ENCODE measurements around the gene RAB11B.
A peak's percentile ranks its signal among the peaks of the same experiment; 100 is the strongest.
"Not testable (repeated sequence)": the region's sequence is repeated elsewhere in the genome, so short reads cannot be mapped to it uniquely, and the experiment has no call there.

Gene RAB11B

DNA sequence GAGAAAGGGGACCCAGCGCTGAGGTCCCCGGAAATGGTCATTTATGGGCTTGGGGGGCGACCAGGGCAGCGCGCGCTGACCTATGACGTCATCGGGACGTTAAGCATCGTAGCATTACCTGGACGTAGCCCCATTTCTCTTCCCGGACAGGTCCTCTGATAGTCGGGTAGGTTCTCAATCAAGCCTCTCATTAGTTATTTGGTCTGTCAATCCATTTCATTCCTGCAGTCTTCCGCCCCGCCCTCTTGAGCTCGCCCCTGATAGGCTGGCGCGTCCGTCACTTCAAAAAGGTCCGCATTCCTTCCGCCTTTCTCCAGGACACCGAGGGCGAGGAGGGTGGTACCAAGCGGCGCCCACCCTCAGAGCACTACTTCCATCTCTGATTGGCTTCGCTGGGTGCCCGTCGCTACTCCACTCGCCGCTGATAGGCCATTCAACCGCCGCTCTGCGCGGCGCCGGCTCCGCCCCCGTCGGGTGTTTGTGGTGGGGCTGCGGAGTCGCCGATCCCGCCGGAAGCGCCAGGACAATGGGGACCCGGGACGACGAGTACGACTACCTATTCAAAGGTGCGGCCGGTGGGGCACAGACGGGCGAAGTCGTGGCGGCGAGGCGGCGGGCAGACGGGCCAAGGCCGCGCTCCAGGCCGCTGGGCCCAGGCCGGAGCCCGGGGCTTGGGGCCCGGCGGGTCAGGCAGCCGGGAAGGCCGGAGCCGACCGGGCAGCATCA, at the start of gene RAB11B:
Gene RAB11B (plus strand): TSS at position 470 of the 726 bp plus-strand sequence. CDS start 57 bp downstream, at position 527.
- peak; percentile 96 for DNase-seq (ENCODE audit: low spot score)

GRCh38 chr19:8341504-8341903, 48.7 kb upstream of the RAB11B start:
- DNase-seq (ENCODE audit: low spot score) = not testable (repeated sequence)

- no peak for DNase-seq (ENCODE audit: low spot score)
Measured at GRCh38 chr19:8342316-8342683, 47.9 kb upstream of the RAB11B start.

DNA sequence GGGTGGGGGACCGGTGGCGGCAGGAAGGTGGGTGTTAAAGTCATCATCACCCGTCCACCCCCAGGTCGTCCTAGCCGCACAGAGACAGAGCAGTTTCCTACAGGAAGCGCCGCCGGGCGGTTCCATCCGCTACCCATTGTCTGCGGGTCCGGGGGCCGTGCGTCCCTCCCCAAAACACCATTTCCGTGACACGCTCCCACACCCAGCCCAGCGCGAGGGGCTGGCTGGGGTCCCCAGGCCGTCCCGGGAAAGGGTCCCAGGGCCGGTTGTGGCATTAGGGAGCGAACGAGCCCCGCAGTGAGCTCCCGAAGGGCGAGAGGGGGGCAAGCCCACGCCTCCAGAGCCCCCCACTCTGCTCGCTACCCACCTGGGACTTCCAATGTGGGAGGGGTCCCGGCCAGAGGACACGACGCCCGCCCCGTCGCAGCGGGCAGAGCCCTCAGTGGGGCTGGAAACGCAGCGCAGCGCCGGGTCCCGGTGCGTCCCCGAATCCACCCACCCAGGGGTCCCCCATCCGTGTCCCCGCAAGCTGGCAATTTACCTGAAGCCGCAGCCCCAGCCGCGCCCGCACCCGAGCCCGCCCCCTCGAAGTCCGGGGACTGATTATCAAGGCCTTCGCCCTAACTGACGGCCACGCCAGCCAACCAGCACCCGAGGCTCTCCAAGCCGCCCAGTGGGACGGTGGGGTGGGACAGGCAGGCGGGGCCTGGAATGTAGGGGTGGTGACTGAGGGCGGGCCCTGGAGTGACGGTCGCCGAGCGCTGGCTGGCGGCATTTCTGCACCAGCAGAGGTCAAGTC, 47.3 kb upstream of the RAB11B start, which contains the start of gene KANK3:
Gene KANK3 (minus strand): TSS at position 579 of the 799 bp plus-strand sequence. CDS start 5,434 bp downstream, outside the sequence.
- peak; percentile 97 for DNase-seq (ENCODE audit: low spot score)

DNA sequence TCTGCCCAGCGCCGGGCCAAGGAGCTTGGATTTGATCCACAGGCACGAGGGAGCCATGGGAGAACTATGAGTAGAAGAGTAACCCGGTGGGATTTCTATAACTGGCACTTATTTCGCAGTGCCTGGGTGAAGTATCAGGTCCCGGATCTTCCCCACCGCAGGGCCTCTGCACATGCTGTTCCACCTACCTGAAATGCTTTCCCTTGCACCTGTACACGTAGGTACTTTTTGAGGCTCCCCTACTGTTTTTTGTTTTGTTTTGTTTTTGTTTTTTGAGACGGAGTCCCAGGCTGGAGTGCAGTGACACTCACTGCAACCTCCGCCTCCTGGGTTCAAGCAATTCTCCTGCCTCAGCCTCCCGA, 46.7 kb upstream of the RAB11B start:
- DNase-seq (ENCODE audit: low spot score) = no peak

DNA sequence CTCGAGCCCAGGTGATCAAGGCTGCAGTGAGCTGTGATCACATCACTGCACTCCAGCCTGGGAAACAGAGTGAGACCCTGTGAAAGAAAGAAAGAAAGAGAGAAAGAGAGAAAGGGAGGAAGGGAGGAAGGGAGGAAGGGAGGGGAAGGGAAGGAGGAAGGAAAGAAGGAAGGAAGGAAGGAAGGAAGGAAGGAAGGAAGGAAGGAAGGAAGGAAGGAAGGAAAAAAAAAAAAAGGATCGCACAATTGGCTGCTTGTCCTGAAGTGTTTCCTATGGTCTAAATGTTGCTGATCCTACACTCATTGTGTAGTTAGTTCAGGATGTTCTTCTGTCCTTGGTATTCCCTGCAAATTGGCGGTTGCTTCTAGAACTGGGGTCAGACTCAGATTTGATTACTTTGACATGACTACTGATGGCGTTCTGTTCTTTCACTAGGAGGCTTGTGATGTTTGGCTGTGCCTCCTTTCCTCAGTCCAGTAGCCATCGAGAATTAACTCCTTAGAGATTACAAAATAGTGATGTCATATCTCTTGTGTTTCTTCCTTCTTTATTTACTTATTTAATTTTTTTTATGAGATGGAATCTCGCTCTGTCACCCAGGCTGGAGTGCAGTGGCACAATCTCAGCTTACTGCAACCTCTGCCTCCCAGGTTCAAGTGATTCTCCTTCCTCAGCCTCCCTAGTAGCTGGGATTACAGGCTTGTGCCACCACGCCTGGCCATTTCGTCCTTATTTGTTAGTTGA, 40.4 kb upstream of the RAB11B start:
- not testable (repeated sequence) for DNase-seq (ENCODE audit: low spot score)

GRCh38 chr19:8352134-8352827, 37.9 kb upstream of the RAB11B start:
- no peak for DNase-seq (ENCODE audit: low spot score)

DNA sequence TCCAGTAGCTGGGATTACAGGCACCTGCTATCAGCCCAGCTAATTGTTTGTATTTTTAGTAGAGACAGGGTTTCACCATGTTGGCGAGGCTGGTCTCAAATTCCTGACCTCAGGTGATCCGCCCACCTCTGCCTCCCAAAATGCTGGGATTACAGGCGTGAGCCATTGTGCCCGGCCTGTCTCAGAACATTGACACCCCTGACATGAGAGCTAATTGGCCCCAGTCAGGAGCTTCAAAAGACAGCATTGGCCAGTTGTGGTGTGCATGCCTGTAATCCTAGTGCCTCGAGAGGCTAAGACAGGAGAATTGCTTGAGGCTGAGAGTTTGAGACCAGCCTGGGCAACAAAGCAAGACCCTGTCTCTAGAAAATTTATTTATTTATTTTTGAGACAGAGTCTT, 37.3 kb upstream of the RAB11B start:
- not testable (repeated sequence) for DNase-seq (ENCODE audit: low spot score)

- DNase-seq (ENCODE audit: low spot score) = no peak
Measured at GRCh38 chr19:8355631-8356402, 34.3 kb upstream of the RAB11B start.

- DNase-seq (ENCODE audit: low spot score) = no peak
Measured at GRCh38 chr19:8357007-8357521, 33.1 kb upstream of the RAB11B start.

GRCh38 chr19:8358948-8359347, 31.2 kb upstream of the RAB11B start:
- DNase-seq (ENCODE audit: low spot score) = no peak

DNA sequence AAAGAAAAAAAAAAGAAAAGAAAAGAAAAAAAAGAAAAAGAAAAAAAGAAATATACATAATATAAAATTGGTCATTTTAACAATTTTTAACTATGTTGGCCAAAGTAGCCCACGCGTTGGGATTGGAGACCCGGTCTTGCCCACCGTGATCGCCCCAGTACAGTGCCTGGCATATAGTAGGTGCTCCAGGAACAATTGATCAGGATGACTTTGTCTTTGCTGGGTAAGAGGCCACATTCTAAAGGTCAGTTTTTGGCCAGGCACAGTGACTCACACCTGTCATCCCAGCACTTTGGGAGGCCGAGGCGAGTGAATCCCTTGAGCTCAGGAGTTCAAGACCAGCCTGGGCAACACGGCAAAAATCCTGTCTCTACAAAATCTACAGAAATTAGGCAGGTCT, 30.0 kb upstream of the RAB11B start:
- DNase-seq (ENCODE audit: low spot score) = no peak

- DNase-seq (ENCODE audit: low spot score) = peak; percentile 61
Measured at GRCh38 chr19:8361921-8362793, 28.0 kb upstream of the RAB11B start.

DNA sequence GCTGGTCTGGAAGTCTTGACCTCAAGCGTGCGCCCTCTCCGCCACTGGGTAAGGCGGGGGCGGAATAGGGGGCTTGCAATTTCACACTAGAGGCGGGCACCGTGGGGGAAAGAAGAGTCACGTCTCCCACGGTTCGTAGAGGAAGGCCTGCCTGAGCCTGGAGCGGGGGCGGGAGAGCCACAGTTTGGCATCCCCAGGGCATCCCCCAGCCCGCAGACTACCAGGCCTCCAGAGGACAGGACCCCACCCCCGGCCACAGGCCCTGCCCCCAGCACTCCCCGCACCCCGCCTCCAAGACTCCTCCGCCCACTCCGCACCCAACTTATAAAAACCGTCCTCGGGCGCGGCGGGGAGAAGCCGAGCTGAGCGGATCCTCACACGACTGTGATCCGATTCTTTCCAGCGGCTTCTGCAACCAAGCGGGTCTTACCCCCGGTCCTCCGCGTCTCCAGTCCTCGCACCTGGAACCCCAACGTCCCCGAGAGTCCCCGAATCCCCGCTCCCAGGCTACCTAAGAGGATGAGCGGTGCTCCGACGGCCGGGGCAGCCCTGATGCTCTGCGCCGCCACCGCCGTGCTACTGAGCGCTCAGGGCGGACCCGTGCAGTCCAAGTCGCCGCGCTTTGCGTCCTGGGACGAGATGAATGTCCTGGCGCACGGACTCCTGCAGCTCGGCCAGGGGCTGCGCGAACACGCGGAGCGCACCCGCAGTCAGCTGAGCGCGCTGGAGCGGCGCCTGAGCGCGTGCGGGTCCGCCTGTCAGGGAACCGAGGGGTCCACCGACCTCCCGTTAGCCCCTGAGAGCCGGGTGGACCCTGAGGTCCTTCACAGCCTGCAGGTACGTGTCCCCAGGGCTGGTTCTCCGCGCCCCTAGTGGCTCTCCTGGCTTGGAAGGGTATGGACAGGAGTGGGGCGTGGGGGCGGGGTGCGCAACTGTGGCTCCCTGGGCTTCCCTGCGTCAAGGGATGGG, 26.1 kb upstream of the RAB11B start, which contains the start of gene ANGPTL4:
Gene ANGPTL4 (plus strand): TSS at position 353 of the 969 bp plus-strand sequence. CDS start 167 bp downstream, at position 520.
- DNase-seq (ENCODE audit: low spot score) = peak; percentile 70

DNA sequence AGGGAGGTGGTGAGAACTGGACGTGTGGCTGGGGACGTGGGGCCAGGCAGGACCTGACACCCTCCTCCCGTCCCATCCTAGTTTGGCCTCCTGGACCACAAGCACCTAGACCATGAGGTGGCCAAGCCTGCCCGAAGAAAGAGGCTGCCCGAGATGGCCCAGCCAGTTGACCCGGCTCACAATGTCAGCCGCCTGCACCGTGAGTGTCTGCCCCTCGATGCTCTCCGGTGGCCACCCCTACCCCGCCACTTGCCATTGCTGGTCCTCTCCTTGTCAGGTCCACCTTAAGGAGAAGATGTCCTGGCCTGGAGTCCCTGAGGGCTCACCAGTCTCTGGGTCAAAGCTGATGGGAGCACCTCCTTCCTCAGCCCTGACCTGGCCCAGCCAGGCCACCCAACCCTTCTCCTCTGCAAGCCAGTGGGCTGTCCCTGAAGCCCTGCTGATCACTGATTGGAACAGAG, 24.0 kb upstream of the RAB11B start:
- no peak for DNase-seq (ENCODE audit: low spot score)

GRCh38 chr19:8366961-8367326, 23.2 kb upstream of the RAB11B start:
- no peak for DNase-seq (ENCODE audit: low spot score)

GRCh38 chr19:8367327-8368001, 22.7 kb upstream of the RAB11B start:
- peak; percentile 60 for DNase-seq (ENCODE audit: low spot score)
